GM06990 (cell line): Measurements from ENCODE around the gene TEKTIP1.

ENCODE experiments used
- DNase-seq: peaks from one replicate; pipeline ENCODE4 v3.0.0-alpha.2; 2011; ENCODE audit not compliant: insufficient read length; ENCODE audit errors: extremely low read depth
- H3K27me3 ChIP-seq: replicated peaks from 2 replicates; pipeline ENCODE4 v1.6.0; 2011; ENCODE audit warnings: low read length; ENCODE audit not compliant: control insufficient read depth, insufficient read depth
- H3K36me3 ChIP-seq: 2 replicates; pipeline ENCODE4 v1.5.1; 2011; ENCODE audit warnings: low read length; ENCODE audit not compliant: control insufficient read depth, insufficient read depth
- H3K4me3 ChIP-seq: replicated peaks from 2 replicates; pipeline ENCODE4 v1.5.1; 2011; ENCODE audit warnings: low read depth, mild to moderate bottlenecking, control low read depth, low read length
- CTCF ChIP-seq: IDR thresholded peaks from 2 replicates; pipeline ENCODE4 v1.5.1; 2011; ENCODE audit warnings: low read length, control low read depth, mild to moderate bottlenecking, inconsistent platforms; ENCODE audit not compliant: insufficient read depth, poor library complexity, severe bottlenecking

TEKTIP1 gene

GRCh38 chr19:3537101-3537437 is 1.9 kb upstream of the TEKTIP1 start:
- Histone ChIP-seq H3K36me3 (peaks cover 26% of the 10 kb centered on the region), H3K27me3 (no peaks in the 10 kb centered on the region), H3K4me3 (no peak overlapping the region)
- no peak for TF ChIP-seq CTCF
- DNase-seq: no peak

DNA sequence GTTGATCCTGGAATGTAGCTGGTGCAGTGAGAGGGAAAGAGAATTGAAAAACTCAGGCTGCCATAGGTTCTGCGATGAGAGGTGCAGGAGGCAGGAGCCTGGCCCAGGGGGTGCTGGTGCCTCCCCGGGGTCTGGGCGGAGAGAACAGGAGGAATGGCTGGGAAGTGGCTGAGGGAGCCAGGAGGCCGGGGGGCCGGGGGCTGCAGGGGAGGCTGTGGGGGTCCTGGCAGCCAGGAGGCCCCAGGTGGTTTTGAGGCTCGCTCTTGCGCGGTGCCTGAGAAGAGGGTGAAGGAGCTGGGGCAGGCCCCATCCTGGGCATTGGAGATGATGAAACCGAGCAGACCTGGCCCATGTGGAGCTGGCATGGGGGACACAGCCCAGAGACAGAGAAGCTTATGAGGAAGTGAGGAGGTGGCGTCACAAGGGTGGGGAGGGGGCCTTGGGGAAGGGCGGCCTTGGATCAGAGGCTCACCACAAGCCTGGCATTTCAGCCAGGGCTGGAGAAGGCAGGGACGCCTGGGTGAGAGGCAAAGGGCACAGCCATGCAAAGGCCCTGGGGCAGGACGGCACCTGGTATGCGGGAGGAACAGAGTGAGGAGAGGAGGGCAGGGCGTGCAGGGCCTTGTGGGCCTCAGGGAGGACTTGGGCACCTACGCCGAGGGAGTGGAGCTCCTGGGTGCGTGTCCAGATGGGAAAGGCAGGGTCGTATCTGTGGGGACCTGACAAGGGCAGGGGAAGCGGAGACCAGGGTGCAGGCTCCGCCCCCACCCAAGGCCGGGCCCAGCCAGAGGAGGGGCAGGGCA is 1.3 kb upstream of the TEKTIP1 start:
- TF ChIP-seq CTCF: no peak
- DNase-seq: no peak
- Histone ChIP-seq H3K4me3 (no peak overlapping the region), H3K27me3 (no peaks in the 10 kb centered on the region), H3K36me3 (peaks cover 20% of the 10 kb centered on the region)

DNA sequence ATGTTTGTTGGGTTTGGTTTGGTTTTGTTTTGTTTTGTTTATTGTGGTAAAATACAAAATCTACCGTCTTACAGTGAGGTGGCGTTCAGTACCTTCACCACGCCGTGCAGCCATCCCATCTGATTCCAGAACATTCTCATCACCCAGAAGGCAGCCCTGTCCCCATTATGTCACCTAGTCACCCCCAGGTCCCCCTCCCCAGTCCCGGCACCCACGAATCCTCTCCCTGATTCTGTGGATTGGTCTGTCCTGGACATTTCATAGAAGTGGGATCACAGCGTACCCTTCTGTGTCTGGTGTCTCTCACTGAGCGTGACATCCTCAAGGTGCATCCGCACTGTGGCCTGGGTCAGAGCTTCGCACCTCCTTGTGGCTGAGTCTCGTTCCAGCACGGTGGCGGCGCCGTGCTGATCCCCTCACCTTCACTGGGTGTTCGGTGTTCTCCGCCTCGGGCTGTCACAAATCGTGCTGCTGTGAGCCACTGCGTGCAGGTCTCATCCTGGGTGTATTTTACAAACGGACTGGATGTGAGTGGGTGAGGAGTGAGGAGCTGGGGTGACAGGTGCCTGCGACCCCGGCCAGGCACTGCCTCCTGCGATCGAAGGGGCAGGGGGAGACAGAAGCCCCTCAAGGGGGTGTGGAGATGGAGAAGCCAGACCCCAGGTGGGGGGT is 580 bp upstream of the TEKTIP1 start:
- peaks cover 19% of the 10 kb centered on the region for H3K36me3 ChIP-seq
- no peak overlapping the region for H3K4me3 ChIP-seq
- no peaks in the 10 kb centered on the region for H3K27me3 ChIP-seq
- peak; percentile 26 for DNase-seq
- TF ChIP-seq CTCF: no peak

DNA sequence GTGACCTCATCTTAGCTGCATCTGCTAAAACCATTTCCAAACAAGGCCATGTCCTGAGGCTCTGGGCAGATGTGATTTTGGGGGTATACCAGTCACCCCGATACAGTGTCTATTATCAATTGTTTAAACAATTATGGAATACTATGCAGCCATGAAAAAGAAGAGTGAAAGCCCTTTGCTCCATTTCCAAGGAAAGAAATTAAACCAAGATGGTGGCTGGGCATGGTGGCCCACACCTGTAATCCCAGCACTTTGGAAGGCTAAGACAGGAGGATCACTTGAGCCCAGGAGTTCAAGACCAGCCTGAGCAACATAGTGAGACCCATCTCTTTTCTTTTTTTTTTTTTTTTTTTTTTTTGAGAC is 763 bp downstream of the TEKTIP1 start:
- H3K36me3 ChIP-seq: peaks cover 17% of the 10 kb centered on the region
- no peak for DNase-seq
- no peak for TF ChIP-seq CTCF
- no peaks in the 10 kb centered on the region for H3K27me3 ChIP-seq
- no peak overlapping the region for H3K4me3 ChIP-seq

DNA sequence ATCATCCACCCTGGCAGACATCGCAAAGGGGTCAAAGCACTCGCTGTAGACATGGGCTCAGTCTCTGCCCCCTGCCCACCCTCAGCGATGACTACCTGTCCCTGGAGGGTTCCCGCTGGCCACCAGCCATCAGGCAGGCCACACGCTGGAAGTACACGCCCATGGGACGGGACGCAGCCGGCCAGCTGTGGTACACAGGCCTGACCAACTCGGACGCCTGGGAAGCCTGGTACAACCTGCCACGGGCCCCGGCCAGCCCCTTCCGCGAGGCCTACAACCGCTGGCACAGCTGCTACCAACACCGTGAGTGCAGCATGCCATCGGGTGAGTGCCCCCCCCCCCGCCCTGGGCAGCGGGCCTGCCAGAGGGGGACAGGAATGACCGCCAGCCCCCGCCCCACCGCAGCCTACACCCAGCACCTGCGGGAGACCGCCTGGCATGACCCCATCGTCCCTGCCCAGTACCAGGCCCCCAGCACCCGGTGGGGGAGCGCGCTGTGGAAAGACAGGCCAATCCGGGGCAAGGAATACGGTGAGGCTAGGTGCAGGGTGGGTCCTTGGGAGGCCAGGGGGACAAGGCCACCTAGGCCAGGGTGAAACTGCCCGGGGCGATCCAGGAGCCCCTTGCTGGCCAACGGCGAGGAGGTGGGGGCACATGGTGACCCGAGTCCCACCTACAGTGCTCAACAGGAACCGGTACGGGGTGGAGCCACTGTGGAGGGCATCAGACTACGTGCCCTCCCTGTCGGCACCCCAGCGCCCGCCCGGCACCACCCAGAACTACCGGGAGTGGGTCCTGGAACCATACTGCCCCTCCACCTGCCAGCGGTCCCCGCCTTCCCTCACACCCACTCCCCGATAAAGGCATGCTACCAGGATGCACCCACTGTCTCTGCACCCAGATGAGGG is 4.4 kb downstream of the TEKTIP1 start:
- peaks cover 17% of the 10 kb centered on the region for H3K36me3 ChIP-seq

More for the DNA sequence above, 4.4 kb downstream of the TEKTIP1 start:
- DNase-seq: peak; percentile 14
- TF ChIP-seq CTCF: no peak
- Histone ChIP-seq H3K4me3 (no peak overlapping the region), H3K27me3 (no peaks in the 10 kb centered on the region)
